Spleen (tissue), 11 donors: ENCODE measurements around the gene SLC25A29. TPM values are rescaled to one million over a fixed set of nuclear protein-coding genes. Genes with fewer than 3 reads are reported as not detected.
"Not testable (repeated sequence)": the region's sequence is repeated elsewhere in the genome, so short reads cannot be mapped to it uniquely, and the experiment has no call there.

Source experiments
- DNase-seq: peaks from one replicate; pipeline ENCODE4 v3.0.0-alpha.2; 2020
- H3K27ac ChIP-seq, 8 donors: fragments of 200-600 bp; sonication (generic) in 7 of 8; 1 replicate in 4 of 8; 2 replicates in 4 of 8; pipeline versions ENCODE4 v1.5.0 to v1.8.0; 2016 to 2021; ENCODE audit warnings: inconsistent platforms in 4 of 8, mild to moderate bottlenecking in 4 of 8, moderate library complexity in 1 of 8
- H3K27me3 ChIP-seq, 7 donors: fragments of 200-600 bp; sonication (generic) in 6 of 7; replicated peaks in 1 of 7; 1 replicate in 4 of 7; 2 replicates in 3 of 7; pipeline versions ENCODE4 v1.5.0 to v1.8.0; 2016 to 2021; ENCODE audit warnings: inconsistent platforms in 3 of 7, mild to moderate bottlenecking in 1 of 7
- H3K36me3 ChIP-seq, 6 donors: fragments of 200-600 bp; sonication (generic) in 5 of 6; 1 replicate in 4 of 6; 2 replicates in 2 of 6; pipeline versions ENCODE4 v1.5.0 to v1.8.0; 2016 to 2021; ENCODE audit warnings: inconsistent platforms in 2 of 6
- H3K4me1 ChIP-seq, 6 donors: fragments of 200-600 bp; sonication (generic) in 5 of 6; 1 replicate in 3 of 6; 2 replicates in 3 of 6; pipeline versions ENCODE4 v1.5.0 to v1.8.0; 2016 to 2021; ENCODE audit warnings: inconsistent platforms in 3 of 6
- H3K4me3 ChIP-seq, 8 donors: fragments of 200-600 bp; sonication (generic) in 7 of 8; 1 replicate in 4 of 8; 2 replicates in 4 of 8; pipeline versions ENCODE4 v1.5.0 to v1.8.0; 2016 to 2021; ENCODE audit warnings: inconsistent platforms in 4 of 8, mild to moderate bottlenecking in 4 of 8, moderate library complexity in 2 of 8
- H3K9me3 ChIP-seq, 8 donors: fragments of 200-600 bp; sonication (generic) in 7 of 8; 1 replicate in 4 of 8; 2 replicates in 4 of 8; pipeline versions ENCODE4 v1.5.0 to v1.8.0; 2016 to 2021; ENCODE audit warnings: inconsistent platforms in 4 of 8
- CTCF ChIP-seq, 11 experiments: fragments of 200-600 bp in 7 of 11; fragments of 450-650 bp in 4 of 11; sonication (generic) in 4 of 11; IDR thresholded peaks in 8 of 11; conservative IDR thresholded peaks in 3 of 11; 1 replicate in 7 of 11; 2 replicates in 4 of 11; pipeline versions ENCODE4 v1.4.0 to v1.8.0; 2016 to 2021; ENCODE audit warnings: antibody characterized with exemption in 11 of 11, inconsistent platforms in 4 of 11, mild to moderate bottlenecking in 1 of 11
- POLR2A ChIP-seq, 3 donors: fragments of 450-650 bp; IDR thresholded peaks; one replicate each; pipeline ENCODE4 v1.5.1; 2017; ENCODE audit warnings: antibody characterized with exemption in 3 of 3, mild to moderate bottlenecking in 1 of 3
- POLR2AphosphoS5 ChIP-seq, 3 donors: sonication (generic); formaldehyde crosslinking; IDR thresholded peaks; one replicate each; pipeline ENCODE4 v1.5.1; 2017; ENCODE audit warnings: antibody characterized with exemption in 3 of 3
- WGBS, 5 donors: extraction: QIAGEN DNeasy Blood & Tissue Kit in 3 of 5; methylation state at CpG; one replicate each; pipeline versions ENCODE4 v1.1.5 to v1.1.7; 2013 to 2018; 5-methylcytosine and 5-hydroxymethylcytosine counted together
- intact Hi-C: fragments of 100-400 bp; cut with DNase I; formaldehyde crosslinking; loops from one replicate; pipeline ENCODE4 v1.15.0; 2023; ENCODE audit warnings: low total_unique reads
- polyA plus RNA-seq, 3 donors: library from polyadenylated mRNA; stranded (reverse); fragments of 200-250 nt; gene quantifications; one replicate each; pipeline ENCODE4 v1.2.1, GENCODE V29; 2013
- total RNA-seq, 7 donors: library from RNA; depleted of rRNA in 3 of 7; stranded (reverse); fragments of >200 nt in 3 of 7; fragmentation: NEBNext Ultra II Directional in 4 of 7; extraction: Animal tissue kit (Norgen Biotek cat#: 25700) in 4 of 7; gene quantifications; one replicate each; pipeline versions ENCODE4 v1.1.0 to v1.2.1, GENCODE V29; 2016 to 2021
- donor health status: healthy with polysubstance abuse.
- donor health status: DM: no; HTN: no; CAD: no; lungs with moderate emphysema.
- donor health status: DM: no; HTN: no; CAD: no.
- donor health status: Bipolar disorder and iron deficiency.
- donor health status: healthy.
- donor health status: DM: no; HTN: no; CAD: no.
- donor health status: DM: yes; HTN: yes; CAD: no.

SLC25A29 gene
- total and polyA plus RNA-seq, 10 donors = 19.6 to 52.9 (median 32.5) TPM

GRCh38 chr14:100285021-100285912, 21.0 kb downstream of the SLC25A29 start:
- no peak for TF ChIP-seq POLR2A (IDR thresholded peaks at IDR 0.05)
- TF ChIP-seq CTCF (IDR thresholded peaks at IDR 0.05 in 8 of 11, conservative IDR thresholded peaks at IDR 0.05 in 3 of 11) = peak; percentile 63 to 90 (median 79)
- peak; percentile 82 to 86 (median 83) for TF ChIP-seq POLR2AphosphoS5 (IDR thresholded peaks at IDR 0.05)
- WGBS, 5 donors = 1 to 3% (median 2%) methylated on average over 16 to 81 of the region's 82 CpGs
- H3K9me3 ChIP-seq = no peaks in the 10 kb centered on the region
- H3K27ac ChIP-seq = peak overlapping the region; percentile 77 to 97 (median 94)
- intact Hi-C loops = loop anchor here (10.0 kb wide), 1 partner anchor 90 kb away; the partner anchor contains the start of gene WDR25
- peaks cover 3 to 67% (median 23%) of the 10 kb centered on the region in 6 donors for H3K4me1 ChIP-seq
- peak; percentile 95 for DNase-seq
- H3K4me3 ChIP-seq = peak overlapping the region; percentile 59 to 91 (median 74)
- peaks cover 0 to 32% (median 0%) of the 10 kb centered on the region in 6 donors for H3K36me3 ChIP-seq
- no peaks in the 10 kb centered on the region for H3K27me3 ChIP-seq

GRCh38 chr14:100283984-100284881, 22.0 kb downstream of the SLC25A29 start:
- H3K4me1 ChIP-seq = peaks cover 9 to 67% (median 26%) of the 10 kb centered on the region in 6 donors
- H3K36me3 ChIP-seq = peaks cover 0 to 37% (median 0%) of the 10 kb centered on the region in 6 donors
- H3K4me3 ChIP-seq = peak overlapping the region in 6 of 8 donors; percentile 66 to 91 (median 76)
- no peak for DNase-seq
- H3K9me3 ChIP-seq = no peaks in the 10 kb centered on the region
- peak overlapping the region in 5 of 8 donors; percentile 91 to 97 (median 94) for H3K27ac ChIP-seq
- H3K27me3 ChIP-seq = no peaks in the 10 kb centered on the region
- WGBS, 5 donors = 67 to 76% (median 70%) methylated on average over 26 of the region's 26 CpGs
- intact Hi-C loops = loop anchor here (10.0 kb wide), 1 partner anchor 91 kb away; the partner anchor contains the start of gene WDR25
- TF ChIP-seq POLR2AphosphoS5 (IDR thresholded peaks at IDR 0.05) = peak in 2 of 3 donors; percentile 24 to 46
- TF ChIP-seq POLR2A (IDR thresholded peaks at IDR 0.05) = no peak

- not testable (repeated sequence) for H3K27me3 ChIP-seq, H3K4me3 ChIP-seq, DNase-seq, H3K27ac ChIP-seq, H3K9me3 ChIP-seq
- H3K4me1 ChIP-seq = peaks cover 17 to 71% (median 34%) of the 10 kb centered on the region in 6 donors
- peaks cover 0 to 40% (median 0%) of the 10 kb centered on the region in 6 donors for H3K36me3 ChIP-seq
- 89 to 94% (median 91%) methylated on average over 9 of the region's 9 CpGs for WGBS, 5 donors
- intact Hi-C loops = loop anchor here (10.0 kb wide), 1 partner anchor 91 kb away; the partner anchor contains the start of gene WDR25
Measured at GRCh38 chr14:100283436-100283835, 22.8 kb downstream of the SLC25A29 start.

- Histone ChIP-seq H3K4me3 (no peak overlapping the region), H3K4me1 (peaks cover 21 to 77% (median 39%) of the 10 kb centered on the region in 6 donors), H3K9me3 (no peaks in the 10 kb centered on the region), H3K27me3 (no peaks in the 10 kb centered on the region), H3K27ac (no peak overlapping the region), H3K36me3 (peaks cover 0 to 42% (median under 1%) of the 10 kb centered on the region in 6 donors)
- WGBS, 5 donors = 84 to 95% (median 92%) methylated on average over 6 to 9 of the region's 9 CpGs
- TF ChIP-seq POLR2AphosphoS5 (IDR thresholded peaks at IDR 0.05) = no peak
- no peak for TF ChIP-seq CTCF (IDR thresholded peaks at IDR 0.05 in 8 of 11, conservative IDR thresholded peaks at IDR 0.05 in 3 of 11)
- TF ChIP-seq POLR2A (IDR thresholded peaks at IDR 0.05) = no peak
- no peak for DNase-seq
- intact Hi-C loops = loop anchor here (10.0 kb wide), 1 partner anchor 92 kb away; the partner anchor contains the start of gene WDR25
Measured at GRCh38 chr14:100282766-100283419, 23.4 kb downstream of the SLC25A29 start.
